Thoracic aorta (tissue), 2 donors: ENCODE results near the gene ISLR. TPM values are rescaled to one million over a fixed set of nuclear protein-coding genes. Genes with fewer than 3 reads are reported as not detected.

Experiments
- ATAC-seq: fragments of 150-250 bp; one replicate; pipeline ENCODE4 v1.8.0; 2017; ENCODE audit warnings: low read depth; ENCODE audit not compliant: insufficient number of reproducible peaks, low FRiP score
- DNase-seq: peaks from one replicate; pipeline ENCODE4 v3.0.0-alpha.2; 2020; ENCODE audit warnings: low spot score
- H3K27ac ChIP-seq, 2 donors: fragments of 200-600 bp; sonication (generic); 1 replicate in 1 of 2; 2 replicates in 1 of 2; pipeline ENCODE4 v1.5.1; 2016; ENCODE audit warnings: mild to moderate bottlenecking in 2 of 2, moderate library complexity in 2 of 2
- H3K27me3 ChIP-seq: fragments of 200-600 bp; sonication (generic); replicated peaks from 2 replicates; pipeline ENCODE4 v1.6.0; 2016; ENCODE audit warnings: mild to moderate bottlenecking; ENCODE audit not compliant: insufficient read depth
- H3K36me3 ChIP-seq: fragments of 200-600 bp; sonication (generic); one replicate; pipeline ENCODE4 v1.5.1; 2016
- H3K4me1 ChIP-seq, 2 donors: fragments of 200-600 bp; sonication (generic); 1 replicate in 1 of 2; 2 replicates in 1 of 2; pipeline versions ENCODE4 v1.5.1 to v1.6.0; 2016; ENCODE audit warnings: low read depth in 2 of 2, mild to moderate bottlenecking in 1 of 2; ENCODE audit not compliant: control insufficient read depth in 1 of 2
- H3K4me3 ChIP-seq: fragments of 200-600 bp; sonication (generic); 2 replicates; pipeline ENCODE4 v1.5.1; 2016; ENCODE audit warnings: mild to moderate bottlenecking
- H3K9me3 ChIP-seq: fragments of 200-600 bp; sonication (generic); 2 replicates; pipeline ENCODE4 v1.5.1; 2016
- CTCF ChIP-seq: fragments of 200-600 bp; sonication (generic); IDR thresholded peaks from one replicate; pipeline ENCODE4 v1.5.1; 2019; ENCODE audit warnings: antibody characterized with exemption
- total RNA-seq, 2 donors: library from RNA; depleted of rRNA; stranded (reverse); fragments of >200 nt; gene quantifications; one replicate each; pipeline versions ENCODE4 v1.1.0 to v1.2.3, GENCODE V29; 2016

The ISLR gene
- total RNA-seq, 2 donors from 2014 or later: 76.8 to 323 TPM

GRCh38 chr15:74134387-74135027 lies 39.0 kb upstream of the ISLR start:
- DNase-seq (no peak), ATAC-seq (no peak)
- H3K4me3 ChIP-seq: no peak overlapping the region
- no peak overlapping the region for H3K27ac ChIP-seq
- H3K9me3 ChIP-seq: no peaks in the 10 kb centered on the region
- H3K27me3 ChIP-seq: peaks cover 29% of the 10 kb centered on the region
- peaks cover 18 to 29% of the 10 kb centered on the region in 2 donors for H3K4me1 ChIP-seq
- TF ChIP-seq CTCF: peak; percentile 24
- H3K36me3 ChIP-seq: no peaks in the 10 kb centered on the region

- DNase-seq (no peak), ATAC-seq (no peak)
- Histone ChIP-seq H3K36me3 (no peaks in the 10 kb centered on the region), H3K4me1 (peaks cover 15 to 25% of the 10 kb centered on the region in 2 donors), H3K9me3 (no peaks in the 10 kb centered on the region), H3K27ac (no peak overlapping the region), H3K4me3 (peak overlapping the region; percentile 69), H3K27me3 (peaks cover 29% of the 10 kb centered on the region)
- no peak for TF ChIP-seq CTCF
Observed at GRCh38 chr15:74135041-74135565, 38.4 kb upstream of the ISLR start.

- TF ChIP-seq CTCF: no peak
- H3K9me3 ChIP-seq: no peaks in the 10 kb centered on the region
- H3K4me1 ChIP-seq: peaks cover 11 to 19% of the 10 kb centered on the region in 2 donors
- no peak for ATAC-seq
- no peak overlapping the region for H3K27ac ChIP-seq
- peak overlapping the region; percentile 69 for H3K4me3 ChIP-seq
- H3K27me3 ChIP-seq: peaks cover 26% of the 10 kb centered on the region
- DNase-seq: no peak
- H3K36me3 ChIP-seq: no peaks in the 10 kb centered on the region
Observed at GRCh38 chr15:74136540-74136813, 37.0 kb upstream of the ISLR start.

- DNase-seq (no peak), ATAC-seq (no peak)
- H3K4me3 ChIP-seq: peak overlapping the region; percentile 69
- H3K27me3 ChIP-seq: peaks cover 22% of the 10 kb centered on the region
- H3K4me1 ChIP-seq: peaks cover 11 to 19% of the 10 kb centered on the region in 2 donors
- no peak for TF ChIP-seq CTCF
- H3K36me3 ChIP-seq: no peaks in the 10 kb centered on the region
- H3K9me3 ChIP-seq: no peaks in the 10 kb centered on the region
- H3K27ac ChIP-seq: no peak overlapping the region
Observed at GRCh38 chr15:74136814-74137536, 36.5 kb upstream of the ISLR start.

- no peaks in the 10 kb centered on the region for H3K36me3 ChIP-seq
- H3K27ac ChIP-seq: no peak overlapping the region
- ATAC-seq: no peak
- H3K4me1 ChIP-seq: peaks cover 11 to 19% of the 10 kb centered on the region in 2 donors
- no peaks in the 10 kb centered on the region for H3K9me3 ChIP-seq
- TF ChIP-seq CTCF: no peak
- DNase-seq: no peak
- H3K4me3 ChIP-seq: no peak overlapping the region
- peaks cover 18% of the 10 kb centered on the region for H3K27me3 ChIP-seq
Observed at GRCh38 chr15:74137537-74137894, 36.0 kb upstream of the ISLR start.
